NT2/D1 (cell line): Measurements from ENCODE around the gene MAP3K4.

ENCODE experiments used
- SUZ12 ChIP-seq: IDR thresholded peaks from 2 replicates; pipeline ENCODE4 v1.6.1; 2011; ENCODE audit not compliant: insufficient read length, insufficient read depth; ENCODE audit errors: extremely low read depth
- YY1 ChIP-seq: IDR thresholded peaks from 2 replicates; pipeline ENCODE4 v1.6.1; 2011; ENCODE audit not compliant: insufficient read length, insufficient read depth
- ZNF274 ChIP-seq: IDR thresholded peaks from 2 replicates; pipeline ENCODE4 v1.6.1; 2011; ENCODE audit warnings: mild to moderate bottlenecking, low read depth, low read length

DNA sequence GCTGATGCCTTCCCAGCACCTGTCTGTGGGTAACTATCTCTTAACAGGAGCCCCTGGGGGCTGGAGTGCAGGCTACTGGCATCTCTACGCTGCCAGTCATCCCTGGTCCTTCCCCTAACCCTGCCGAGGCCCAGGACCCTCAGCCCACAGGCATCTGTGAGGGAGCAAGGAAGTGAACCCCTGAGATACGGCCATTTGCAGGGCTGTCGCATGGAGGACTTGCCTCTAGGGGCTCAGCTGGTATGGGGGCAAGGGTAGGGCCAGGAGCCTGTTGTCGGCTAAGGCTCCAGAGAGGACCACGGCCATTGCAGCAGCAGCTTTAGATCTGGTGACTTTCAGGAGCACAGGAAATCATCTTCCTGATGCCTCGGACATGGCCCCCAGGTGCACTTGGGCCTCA is 49.7 kb downstream of the MAP3K4 start:
- TF ChIP-seq YY1 = no peak
- no peak for TF ChIP-seq ZNF274
- TF ChIP-seq SUZ12 = no peak
